HG02642 (cell line): Measurements from ENCODE around the gene LOC101059915.

Experiments used
- ATAC-seq: cut with Tn5 transposase; IDR thresholded peaks from one replicate; pipeline ENCODE4 v1.9.1; 2021; ENCODE audit warnings: mild to moderate bottlenecking; ENCODE audit not compliant: unreplicated experiment, poor library complexity

The LOC101059915 gene

GRCh38 chrX:71667328-71668247 is at the start of gene LOC101059915:
LOC101059915 (plus strand) TSS chrX:71667546.
- no peak for ATAC-seq

GRCh38 chrX:71617742-71618141 is 49.6 kb upstream of the LOC101059915 start:
- no peak for ATAC-seq

GRCh38 chrX:71618303-71618721 is 49.0 kb upstream of the LOC101059915 start, which contains the start of gene CXCR3:
CXCR3 (minus strand) TSS chrX:71618511; CDS start chrX:71618449, 62 bp downstream.
- ATAC-seq, result peak; percentile 64

GRCh38 chrX:71618787-71619186 is 48.6 kb upstream of the LOC101059915 start:
- ATAC-seq, result no peak

- ATAC-seq, result no peak
These were observed 48.2 kb upstream of the LOC101059915 start for GRCh38 chrX:71619193-71619592.

- ATAC-seq, result no peak
These were observed 47.4 kb upstream of the LOC101059915 start for GRCh38 chrX:71619986-71620385.

- ATAC-seq, result no peak
These were observed 45.7 kb upstream of the LOC101059915 start for GRCh38 chrX:71621603-71622002.

- no peak for ATAC-seq
These were observed 45.2 kb upstream of the LOC101059915 start for GRCh38 chrX:71622032-71622575.

- ATAC-seq, result peak; percentile 51
These were observed 44.5 kb upstream of the LOC101059915 start for GRCh38 chrX:71622576-71623450.

GRCh38 chrX:71623714-71624113 is 43.6 kb upstream of the LOC101059915 start:
- no peak for ATAC-seq

GRCh38 chrX:71625471-71625870 is 41.9 kb upstream of the LOC101059915 start:
- ATAC-seq, result no peak

GRCh38 chrX:71626576-71626975 is 40.8 kb upstream of the LOC101059915 start:
- no peak for ATAC-seq

GRCh38 chrX:71627588-71628404 is 39.5 kb upstream of the LOC101059915 start:
- ATAC-seq, result no peak

GRCh38 chrX:71629467-71629866 is 37.9 kb upstream of the LOC101059915 start:
- ATAC-seq, result peak; percentile 76

GRCh38 chrX:71632923-71633657 is 34.3 kb upstream of the LOC101059915 start:
- peak; percentile 41 for ATAC-seq

GRCh38 chrX:71634366-71634765 is 33.0 kb upstream of the LOC101059915 start:
- ATAC-seq, result no peak

- peak; percentile 48 for ATAC-seq
These were observed 30.7 kb upstream of the LOC101059915 start for GRCh38 chrX:71636438-71637252.

GRCh38 chrX:71637253-71637618 is 30.1 kb upstream of the LOC101059915 start:
- peak; percentile 21 for ATAC-seq
